MG63 (cell line): ENCODE data around the gene NLGN4X. TPM values are rescaled to one million over a fixed set of nuclear protein-coding genes. Genes with fewer than 3 reads are reported as not detected.

ENCODE experiments used
- DNase-seq: peaks from one replicate; pipeline ENCODE4 v3.0.0-alpha.2; 2020
- H3K27me3 ChIP-seq: fragments of 250-450 bp; sonication (Bioruptor Pico); 2 replicates; pipeline ENCODE4 v1.5.1; 2020; ENCODE audit warnings: mild to moderate bottlenecking, moderate library complexity
- H3K36me3 ChIP-seq: fragments of 250-450 bp; sonication (Bioruptor Pico); 2 replicates; pipeline ENCODE4 v1.5.1; 2020; ENCODE audit warnings: mild to moderate bottlenecking, moderate library complexity
- H3K4me3 ChIP-seq: fragments of 250-450 bp; sonication (Bioruptor Pico); 2 replicates; pipeline ENCODE4 v1.5.1; 2020; ENCODE audit warnings: mild to moderate bottlenecking, moderate library complexity
- H3K9me3 ChIP-seq: fragments of 250-450 bp; sonication (Bioruptor Pico); 2 replicates; pipeline ENCODE4 v1.5.1; 2020; ENCODE audit warnings: mild to moderate bottlenecking, moderate library complexity
- total RNA-seq: library from RNA; depleted of rRNA; stranded (reverse); fragments of >200 nt; shearing (Covaris generic); gene quantifications from 2 replicates; pipeline ENCODE4 v1.2.3, GENCODE V29; 2014; ENCODE audit warnings: low replicate concordance; rRNA removed

NLGN4X gene
- not detected in 2 replicates for total RNA-seq

GRCh38 chrX:6228720-6229119 lies at the start of gene NLGN4X:
NLGN4X (minus strand) TSS chrX:6228867; CDS start chrX:6151466, 77,401 bp downstream.
- H3K9me3 ChIP-seq: no peaks in the 10 kb centered on the region
- no peaks in the 10 kb centered on the region for H3K36me3 ChIP-seq
- H3K4me3 ChIP-seq: no peak within 1 kb of the TSS
- no peak for DNase-seq
- H3K27me3 ChIP-seq: peaks cover 11% of the 10 kb centered on the region; the same call in 1 of the 2 replicates

- H3K36me3 ChIP-seq: no peaks in the 10 kb centered on the region
- H3K4me3 ChIP-seq: no peak overlapping the region
- DNase-seq: no peak
- no peaks in the 10 kb centered on the region for H3K27me3 ChIP-seq
- no peaks in the 10 kb centered on the region for H3K9me3 ChIP-seq
Measured at GRCh38 chrX:6266041-6266440, 37.4 kb upstream of the NLGN4X start.

GRCh38 chrX:6262959-6263358 lies 34.3 kb upstream of the NLGN4X start:
- Histone ChIP-seq H3K36me3 (no peaks in the 10 kb centered on the region), H3K9me3 (no peaks in the 10 kb centered on the region), H3K27me3 (no peaks in the 10 kb centered on the region), H3K4me3 (no peak overlapping the region)
- no peak for DNase-seq

- Histone ChIP-seq H3K36me3 (no peaks in the 10 kb centered on the region), H3K27me3 (no peaks in the 10 kb centered on the region), H3K9me3 (no peaks in the 10 kb centered on the region), H3K4me3 (no peak overlapping the region)
- no peak for DNase-seq
Measured at GRCh38 chrX:6257025-6257424, 28.4 kb upstream of the NLGN4X start.

GRCh38 chrX:6244666-6245065 lies 16.0 kb upstream of the NLGN4X start:
- no peaks in the 10 kb centered on the region for H3K9me3 ChIP-seq

GRCh38 chrX:6238576-6238975 lies 9.9 kb upstream of the NLGN4X start:
- Histone ChIP-seq H3K27me3 (no peaks in the 10 kb centered on the region), H3K36me3 (no peaks in the 10 kb centered on the region), H3K4me3 (no peak overlapping the region), H3K9me3 (no peaks in the 10 kb centered on the region)
- DNase-seq: no peak

More at GRCh38 chrX:6244666-6245065, 16.0 kb upstream of the NLGN4X start:
- Histone ChIP-seq H3K27me3 (no peaks in the 10 kb centered on the region), H3K36me3 (no peaks in the 10 kb centered on the region), H3K4me3 (no peak overlapping the region)
- DNase-seq: no peak

GRCh38 chrX:6227935-6228334 lies 732 bp downstream of the NLGN4X start:
- Histone ChIP-seq H3K27me3 (peaks cover 11% of the 10 kb centered on the region; the same call in 1 of the 2 replicates), H3K9me3 (no peaks in the 10 kb centered on the region), H3K4me3 (no peak overlapping the region), H3K36me3 (no peaks in the 10 kb centered on the region)
- DNase-seq: no peak

GRCh38 chrX:6227453-6227835 lies 1.2 kb downstream of the NLGN4X start:
- Histone ChIP-seq H3K4me3 (no peak overlapping the region), H3K27me3 (peaks cover 11% of the 10 kb centered on the region; the same call in 1 of the 2 replicates), H3K36me3 (no peaks in the 10 kb centered on the region), H3K9me3 (no peaks in the 10 kb centered on the region)
- DNase-seq: no peak

- H3K4me3 ChIP-seq: no peak overlapping the region
- no peaks in the 10 kb centered on the region for H3K36me3 ChIP-seq
- peaks cover 11% of the 10 kb centered on the region; the same call in 1 of the 2 replicates for H3K27me3 ChIP-seq
- no peaks in the 10 kb centered on the region for H3K9me3 ChIP-seq
- no peak for DNase-seq
Measured at GRCh38 chrX:6226596-6227452, 1.8 kb downstream of the NLGN4X start.

GRCh38 chrX:6225911-6226595 lies 2.6 kb downstream of the NLGN4X start:
- no peaks in the 10 kb centered on the region for H3K9me3 ChIP-seq
- H3K36me3 ChIP-seq: no peaks in the 10 kb centered on the region
- peaks cover 11% of the 10 kb centered on the region; the same call in 1 of the 2 replicates for H3K27me3 ChIP-seq
- no peak overlapping the region for H3K4me3 ChIP-seq
- no peak for DNase-seq

GRCh38 chrX:6225288-6225910 lies 3.3 kb downstream of the NLGN4X start:
- no peaks in the 10 kb centered on the region for H3K36me3 ChIP-seq
- H3K27me3 ChIP-seq: peaks cover 11% of the 10 kb centered on the region; the same call in 1 of the 2 replicates
- no peaks in the 10 kb centered on the region for H3K9me3 ChIP-seq
- H3K4me3 ChIP-seq: no peak overlapping the region
- DNase-seq: no peak

- Histone ChIP-seq H3K9me3 (no peaks in the 10 kb centered on the region), H3K4me3 (no peak overlapping the region), H3K36me3 (no peaks in the 10 kb centered on the region), H3K27me3 (peaks cover 7% of the 10 kb centered on the region; the same call in 1 of the 2 replicates)
- no peak for DNase-seq
Measured at GRCh38 chrX:6223516-6223915, 5.2 kb downstream of the NLGN4X start.

- Histone ChIP-seq H3K9me3 (no peaks in the 10 kb centered on the region), H3K27me3 (no peaks in the 10 kb centered on the region), H3K4me3 (no peak overlapping the region), H3K36me3 (no peaks in the 10 kb centered on the region)
- no peak for DNase-seq
Measured at GRCh38 chrX:6210230-6210629, 18.4 kb downstream of the NLGN4X start.

GRCh38 chrX:6203462-6204215 lies 25.0 kb downstream of the NLGN4X start:
- Histone ChIP-seq H3K4me3 (no peak overlapping the region), H3K27me3 (no peaks in the 10 kb centered on the region), H3K36me3 (no peaks in the 10 kb centered on the region), H3K9me3 (no peaks in the 10 kb centered on the region)
- DNase-seq: no peak

GRCh38 chrX:6199486-6199885 lies 29.2 kb downstream of the NLGN4X start:
- Histone ChIP-seq H3K4me3 (no peak overlapping the region), H3K27me3 (no peaks in the 10 kb centered on the region), H3K36me3 (no peaks in the 10 kb centered on the region), H3K9me3 (no peaks in the 10 kb centered on the region)
- DNase-seq: no peak

GRCh38 chrX:6187256-6187655 lies 41.4 kb downstream of the NLGN4X start:
- Histone ChIP-seq H3K36me3 (no peaks in the 10 kb centered on the region), H3K27me3 (no peaks in the 10 kb centered on the region), H3K9me3 (no peaks in the 10 kb centered on the region), H3K4me3 (no peak overlapping the region)
- no peak for DNase-seq
